OCI-LY7 (cell line): ENCODE measurements around the gene GARIN5B.

Experiments used
- EZH2phosphoT487 ChIP-seq: fragments of 200-600 bp; sonication (generic); IDR thresholded peaks from 2 replicates; pipeline ENCODE4 v1.6.1; 2018; ENCODE audit warnings: low read depth, borderline replicate concordance, mild to moderate bottlenecking, mixed run types, antibody characterized with exemption, low read length, moderate library complexity, mixed read lengths
- TF ChIP-seq, protein P1 (sequence below): fragments of 200-600 bp; sonication (generic); conservative IDR thresholded peaks from 2 replicates; pipeline ENCODE4 v1.5.1; 2014; ENCODE audit warnings: mild to moderate bottlenecking, antibody characterized with exemption, low read length, moderate library complexity, mixed read lengths

DNA sequence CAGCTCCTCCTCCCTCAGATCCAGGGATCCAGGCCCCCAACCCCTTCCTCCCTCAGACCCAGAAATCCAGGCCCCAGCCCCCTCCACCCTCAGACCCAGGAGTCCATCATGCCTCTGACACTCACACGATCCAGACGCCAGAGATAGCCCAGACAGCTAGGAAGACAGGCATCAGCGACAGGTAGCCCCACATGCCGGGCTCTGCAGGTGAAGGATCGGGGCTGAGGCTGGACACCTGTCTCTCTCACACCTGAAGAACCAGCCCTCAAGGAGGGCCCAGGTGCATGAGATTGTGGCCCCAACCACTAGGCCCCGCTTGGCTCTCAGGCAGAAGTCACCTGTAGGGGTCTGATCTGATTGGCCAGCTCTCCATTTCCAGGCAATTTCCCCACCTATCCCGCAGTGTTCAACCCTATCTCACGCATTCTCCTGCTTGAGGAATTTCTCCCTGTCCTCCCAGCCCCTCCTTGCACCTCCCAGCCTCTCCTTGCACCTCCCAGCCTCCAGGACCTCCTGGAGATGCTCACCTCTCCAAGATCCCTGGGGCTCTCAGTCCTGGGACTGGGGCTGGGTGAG lies 42.1 kb downstream of the GARIN5B start:
- TF ChIP-seq, protein P1, sequence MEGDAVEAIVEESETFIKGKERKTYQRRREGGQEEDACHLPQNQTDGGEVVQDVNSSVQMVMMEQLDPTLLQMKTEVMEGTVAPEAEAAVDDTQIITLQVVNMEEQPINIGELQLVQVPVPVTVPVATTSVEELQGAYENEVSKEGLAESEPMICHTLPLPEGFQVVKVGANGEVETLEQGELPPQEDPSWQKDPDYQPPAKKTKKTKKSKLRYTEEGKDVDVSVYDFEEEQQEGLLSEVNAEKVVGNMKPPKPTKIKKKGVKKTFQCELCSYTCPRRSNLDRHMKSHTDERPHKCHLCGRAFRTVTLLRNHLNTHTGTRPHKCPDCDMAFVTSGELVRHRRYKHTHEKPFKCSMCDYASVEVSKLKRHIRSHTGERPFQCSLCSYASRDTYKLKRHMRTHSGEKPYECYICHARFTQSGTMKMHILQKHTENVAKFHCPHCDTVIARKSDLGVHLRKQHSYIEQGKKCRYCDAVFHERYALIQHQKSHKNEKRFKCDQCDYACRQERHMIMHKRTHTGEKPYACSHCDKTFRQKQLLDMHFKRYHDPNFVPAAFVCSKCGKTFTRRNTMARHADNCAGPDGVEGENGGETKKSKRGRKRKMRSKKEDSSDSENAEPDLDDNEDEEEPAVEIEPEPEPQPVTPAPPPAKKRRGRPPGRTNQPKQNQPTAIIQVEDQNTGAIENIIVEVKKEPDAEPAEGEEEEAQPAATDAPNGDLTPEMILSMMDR, result no peak
- TF ChIP-seq EZH2phosphoT487, result no peak
